ENCODE data around the gene TFIP11.

The TFIP11 gene

DNA sequence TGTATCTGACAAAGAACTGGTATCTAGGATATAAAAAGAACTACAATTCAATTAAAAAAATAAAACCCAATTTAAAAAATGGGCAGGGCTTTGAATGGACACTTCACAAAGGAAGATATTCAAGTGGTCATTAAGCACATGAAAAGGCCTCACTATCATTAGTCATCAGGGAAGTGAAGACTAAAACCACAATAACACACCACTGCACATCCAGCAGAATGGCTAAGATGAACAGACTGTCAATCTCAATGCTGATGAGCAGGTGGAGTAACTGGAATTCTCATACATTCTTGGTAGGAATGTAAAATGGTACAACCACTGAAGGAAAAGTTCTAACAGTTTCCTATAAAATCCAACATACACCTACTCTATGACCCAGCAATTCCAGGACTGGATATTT, 37.6 kb downstream of the TFIP11 start:
- peak; percentile 48 for DNase-seq (ENCODE audit: low read depth)
- TF ChIP-seq, protein P1, sequence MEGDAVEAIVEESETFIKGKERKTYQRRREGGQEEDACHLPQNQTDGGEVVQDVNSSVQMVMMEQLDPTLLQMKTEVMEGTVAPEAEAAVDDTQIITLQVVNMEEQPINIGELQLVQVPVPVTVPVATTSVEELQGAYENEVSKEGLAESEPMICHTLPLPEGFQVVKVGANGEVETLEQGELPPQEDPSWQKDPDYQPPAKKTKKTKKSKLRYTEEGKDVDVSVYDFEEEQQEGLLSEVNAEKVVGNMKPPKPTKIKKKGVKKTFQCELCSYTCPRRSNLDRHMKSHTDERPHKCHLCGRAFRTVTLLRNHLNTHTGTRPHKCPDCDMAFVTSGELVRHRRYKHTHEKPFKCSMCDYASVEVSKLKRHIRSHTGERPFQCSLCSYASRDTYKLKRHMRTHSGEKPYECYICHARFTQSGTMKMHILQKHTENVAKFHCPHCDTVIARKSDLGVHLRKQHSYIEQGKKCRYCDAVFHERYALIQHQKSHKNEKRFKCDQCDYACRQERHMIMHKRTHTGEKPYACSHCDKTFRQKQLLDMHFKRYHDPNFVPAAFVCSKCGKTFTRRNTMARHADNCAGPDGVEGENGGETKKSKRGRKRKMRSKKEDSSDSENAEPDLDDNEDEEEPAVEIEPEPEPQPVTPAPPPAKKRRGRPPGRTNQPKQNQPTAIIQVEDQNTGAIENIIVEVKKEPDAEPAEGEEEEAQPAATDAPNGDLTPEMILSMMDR (IDR thresholded peaks at IDR 0.05; ENCODE audit: insufficient read depth, low read depth, low read length, missing control alignments), result no peak
- no peak overlapping the region for H3K4me3 ChIP-seq (ENCODE audit: low read length)

DNA sequence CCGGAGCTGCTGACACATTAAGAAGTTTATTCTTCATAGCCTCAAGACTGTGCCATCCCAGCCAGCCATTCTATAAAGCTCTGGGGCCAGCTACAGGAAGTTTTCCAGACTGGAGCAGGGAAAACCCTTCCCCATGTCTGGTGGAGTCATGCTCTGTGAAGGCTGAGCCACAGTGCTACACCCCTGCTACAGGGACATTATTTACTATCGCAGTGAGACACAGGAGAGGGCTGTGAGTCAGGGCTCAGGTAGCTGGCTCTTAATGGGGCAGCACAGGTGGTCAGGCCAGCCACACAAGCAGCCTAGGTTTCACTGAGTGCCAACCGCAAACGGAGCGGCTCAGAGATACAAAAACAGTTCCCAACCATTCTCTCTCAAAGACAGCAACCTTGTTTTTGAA, 40.8 kb downstream of the TFIP11 start:
- DNase-seq (ENCODE audit: low read depth), result peak; percentile 96
- TF ChIP-seq, protein P1 (IDR thresholded peaks at IDR 0.05; ENCODE audit: insufficient read depth, low read depth, low read length, missing control alignments), result no peak
- no peak overlapping the region for H3K4me3 ChIP-seq (ENCODE audit: low read length)

DNA sequence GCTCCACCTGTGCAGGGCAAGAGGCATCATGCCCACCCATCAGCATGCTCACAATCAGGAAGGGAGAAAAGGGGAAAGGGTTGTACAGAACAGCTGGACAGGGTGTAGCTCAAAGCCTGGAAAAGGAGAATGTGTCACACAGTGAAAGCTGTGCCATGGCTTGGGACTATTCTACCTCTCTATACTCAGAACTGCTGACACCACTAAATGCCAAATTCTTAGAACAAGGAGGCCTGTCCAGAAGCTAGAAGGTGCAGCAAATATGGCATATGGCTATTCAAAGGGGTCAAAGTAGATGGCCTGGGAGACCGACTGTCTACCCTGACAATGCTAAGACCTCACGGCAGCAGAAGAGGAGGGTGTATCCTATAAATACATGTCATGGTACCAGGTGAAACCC, 41.5 kb downstream of the TFIP11 start:
- DNase-seq (ENCODE audit: low read depth), result no peak
- no peak overlapping the region for H3K4me3 ChIP-seq (ENCODE audit: low read length)
- TF ChIP-seq, protein P1 (IDR thresholded peaks at IDR 0.05; ENCODE audit: insufficient read depth, low read depth, low read length, missing control alignments), result no peak

DNA sequence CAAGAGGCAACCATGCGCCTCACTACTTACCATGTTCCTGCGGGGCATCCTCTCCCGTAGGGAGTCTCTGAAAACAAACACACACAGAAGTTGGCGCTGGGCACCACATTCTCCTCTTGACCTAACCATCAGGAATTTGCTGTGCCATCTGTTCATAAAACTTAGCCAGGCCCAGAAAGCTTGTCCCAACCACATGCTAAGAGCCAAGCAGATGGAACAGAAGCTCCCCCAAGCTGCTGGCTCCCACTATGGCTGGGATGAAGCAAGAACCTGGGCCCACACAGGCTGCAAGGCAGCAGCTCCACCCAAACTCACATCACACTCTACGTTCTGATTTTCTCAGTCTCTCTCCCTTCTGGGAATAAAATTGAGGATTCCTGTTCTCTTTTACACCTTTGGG, 46.1 kb downstream of the TFIP11 start:
- TF ChIP-seq, protein P1 (IDR thresholded peaks at IDR 0.05; ENCODE audit: insufficient read depth, low read depth, low read length, missing control alignments), result no peak
- DNase-seq (ENCODE audit: low read depth), result no peak
- H3K4me3 ChIP-seq (ENCODE audit: low read length), result no peak overlapping the region

DNA sequence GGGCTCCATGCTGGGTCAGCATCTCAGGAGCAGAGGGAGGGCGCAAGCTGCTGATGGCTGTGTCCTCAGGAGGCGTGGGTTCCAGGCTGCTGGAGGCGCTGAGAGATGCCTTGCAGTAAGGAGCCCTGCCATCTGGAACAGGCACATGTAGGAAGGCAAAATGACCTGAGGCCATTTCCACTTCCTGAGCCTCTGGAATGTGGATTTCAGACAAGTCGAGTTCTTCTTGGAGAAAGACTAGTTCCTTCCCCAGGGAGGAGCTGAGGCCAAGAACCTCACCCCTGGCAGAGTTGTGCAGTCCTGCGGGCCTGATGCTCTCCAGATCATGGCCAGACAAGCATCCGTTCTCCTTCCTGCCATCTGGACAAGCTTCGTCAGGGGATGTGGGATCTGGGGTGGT, 48.0 kb downstream of the TFIP11 start:
- no peak overlapping the region for H3K4me3 ChIP-seq (ENCODE audit: low read length)
- peak; percentile 52 for DNase-seq (ENCODE audit: low read depth)
- TF ChIP-seq, protein P1 (IDR thresholded peaks at IDR 0.05; ENCODE audit: insufficient read depth, low read depth, low read length, missing control alignments), result no peak

DNA sequence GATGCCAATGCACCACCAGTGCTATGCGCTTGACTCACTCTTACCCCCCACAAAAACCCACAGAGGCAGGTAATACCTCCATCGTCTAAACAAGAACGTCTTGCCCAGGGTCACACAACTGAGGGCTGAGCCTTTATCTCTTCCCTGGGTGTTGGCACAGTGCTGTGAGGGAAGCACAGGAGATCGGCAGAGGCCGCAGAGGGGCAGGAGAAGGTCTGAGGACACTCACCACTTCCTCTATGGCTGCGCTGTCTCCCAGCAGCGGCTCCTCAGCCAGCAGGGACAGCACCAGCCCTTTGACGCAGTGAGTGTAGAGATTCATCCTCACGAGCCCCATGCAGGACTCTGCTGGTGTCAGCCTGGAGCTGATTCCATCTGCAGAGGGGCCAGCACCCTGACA, 48.6 kb downstream of the TFIP11 start:
- H3K4me3 ChIP-seq (ENCODE audit: low read length), result no peak overlapping the region
- DNase-seq (ENCODE audit: low read depth), result no peak
- TF ChIP-seq, protein P1 (IDR thresholded peaks at IDR 0.05; ENCODE audit: insufficient read depth, low read depth, low read length, missing control alignments), result no peak

DNA sequence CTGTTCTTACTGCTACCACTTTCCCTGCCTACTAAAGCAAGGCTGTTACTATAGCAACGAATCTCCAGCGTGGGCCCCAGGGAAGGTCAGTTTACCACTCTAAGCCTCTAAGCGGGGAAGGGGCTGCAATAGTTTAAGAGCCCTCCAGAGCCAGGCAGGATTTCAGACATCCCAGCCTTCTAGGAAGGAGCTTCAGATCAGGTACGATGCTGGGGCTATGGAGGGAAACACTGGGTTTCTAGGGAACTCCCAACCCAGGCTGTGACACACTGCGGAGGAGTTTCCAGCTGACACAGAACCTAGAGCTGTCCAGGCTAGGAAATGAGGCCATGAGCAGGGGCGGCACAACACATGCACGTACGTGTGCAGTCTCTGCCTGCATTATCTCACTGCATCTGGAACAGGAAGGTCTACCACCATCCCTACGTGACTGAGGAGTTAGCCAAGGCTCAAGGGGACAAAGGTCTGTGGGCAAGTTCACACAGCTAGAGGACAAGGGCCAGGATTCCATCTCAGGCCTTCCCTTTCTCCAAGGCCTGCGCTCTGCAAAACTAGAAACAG, 49.1 kb downstream of the TFIP11 start:
- no peak overlapping the region for H3K4me3 ChIP-seq (ENCODE audit: low read length)
- TF ChIP-seq, protein P1 (IDR thresholded peaks at IDR 0.05; ENCODE audit: insufficient read depth, low read depth, low read length, missing control alignments), result no peak
- DNase-seq (ENCODE audit: low read depth), result peak; percentile 40

Measured in epithelial cell of esophagus (primary cell).